ACC112 (cell line): Measurements from ENCODE around the gene CARHSP1.
"Not testable (repeated sequence)": the region's sequence is repeated elsewhere in the genome, so short reads cannot be mapped to it uniquely, and the experiment has no call there.

Source experiments
- H2AFZ ChIP-seq: fragments of 200-600 bp; sonication (generic); one replicate; pipeline ENCODE4 v1.6.0; 2017; ENCODE audit warnings: antibody characterized with exemption, low read length; ENCODE audit not compliant: unreplicated experiment
- H3K27ac ChIP-seq: fragments of 200-600 bp; sonication (generic); 2 replicates; pipeline ENCODE4 v1.5.1; 2014; ENCODE audit warnings: low read depth, mild to moderate bottlenecking, antibody characterized with exemption, low read length, moderate library complexity
- H3K27me3 ChIP-seq: fragments of 200-600 bp; sonication (generic); 2 replicates; pipeline ENCODE4 v1.6.1; 2014; ENCODE audit warnings: mild to moderate bottlenecking, antibody characterized with exemption, low read length, moderate library complexity, mixed read lengths; ENCODE audit not compliant: insufficient read depth
- H3K36me3 ChIP-seq: fragments of 200-600 bp; sonication (generic); 2 replicates; pipeline ENCODE4 v1.6.1; 2016; ENCODE audit warnings: mild to moderate bottlenecking, antibody characterized with exemption, low read length, moderate library complexity, mixed read lengths; ENCODE audit not compliant: insufficient read depth
- H3K4me1 ChIP-seq: fragments of 200-600 bp; sonication (generic); one replicate; pipeline ENCODE4 v1.6.1; 2016; ENCODE audit warnings: low read length, mixed read lengths; ENCODE audit not compliant: insufficient read depth, unreplicated experiment, control insufficient read depth
- H3K4me3 ChIP-seq: fragments of 200-600 bp; sonication (generic); 2 replicates; pipeline ENCODE4 v1.5.1; 2014; ENCODE audit warnings: mild to moderate bottlenecking, low read depth, low read length
- H3K79me2 ChIP-seq: fragments of 200-600 bp; sonication (generic); one replicate; pipeline ENCODE4 v1.6.0; 2016; ENCODE audit warnings: low read length; ENCODE audit not compliant: control insufficient read depth, unreplicated experiment, insufficient read depth

Gene CARHSP1

DNA sequence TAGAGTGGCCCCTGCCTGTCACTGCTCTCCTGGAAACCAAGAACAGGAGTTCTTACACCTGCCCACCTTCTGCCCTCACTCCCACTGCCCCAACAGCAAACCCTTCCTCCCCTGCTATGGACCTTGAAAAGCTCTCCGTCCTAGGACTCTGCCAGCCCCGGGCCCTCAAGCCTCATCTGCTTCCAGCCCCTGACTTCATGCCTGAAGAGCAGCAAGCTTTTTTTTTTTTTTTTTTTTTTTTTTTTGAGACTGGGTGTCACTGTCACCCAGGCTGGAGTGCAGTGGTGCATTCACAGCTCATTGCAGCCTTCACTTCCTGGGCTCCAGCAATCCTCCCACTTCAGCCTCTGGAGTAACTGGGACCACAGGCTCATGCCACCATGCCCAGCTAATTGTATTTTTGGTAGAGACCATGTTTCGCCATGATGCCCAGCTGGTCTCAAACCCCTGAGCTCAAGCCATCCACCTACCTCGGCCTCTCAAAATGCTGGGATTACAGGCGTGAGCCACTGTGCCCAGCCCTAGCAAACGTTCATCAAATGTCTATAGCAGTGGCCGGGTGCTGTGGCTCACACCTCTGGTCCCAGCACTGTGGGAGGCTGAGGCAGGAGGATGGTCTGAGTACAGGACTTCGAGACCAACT is 16.9 kb downstream of the CARHSP1 start:
- Histone ChIP-seq H3K27me3 (no peaks in the 10 kb centered on the region), H2AFZ (no peak overlapping the region), H3K36me3 (peaks cover 19% of the 10 kb centered on the region), H3K27ac (peak overlapping the region; percentile 3; the same call in 1 of the 2 replicates), H3K79me2 (no peaks in the 10 kb centered on the region), H3K4me3 (no peak overlapping the region), H3K4me1 (peaks cover 45% of the 10 kb centered on the region)

DNA sequence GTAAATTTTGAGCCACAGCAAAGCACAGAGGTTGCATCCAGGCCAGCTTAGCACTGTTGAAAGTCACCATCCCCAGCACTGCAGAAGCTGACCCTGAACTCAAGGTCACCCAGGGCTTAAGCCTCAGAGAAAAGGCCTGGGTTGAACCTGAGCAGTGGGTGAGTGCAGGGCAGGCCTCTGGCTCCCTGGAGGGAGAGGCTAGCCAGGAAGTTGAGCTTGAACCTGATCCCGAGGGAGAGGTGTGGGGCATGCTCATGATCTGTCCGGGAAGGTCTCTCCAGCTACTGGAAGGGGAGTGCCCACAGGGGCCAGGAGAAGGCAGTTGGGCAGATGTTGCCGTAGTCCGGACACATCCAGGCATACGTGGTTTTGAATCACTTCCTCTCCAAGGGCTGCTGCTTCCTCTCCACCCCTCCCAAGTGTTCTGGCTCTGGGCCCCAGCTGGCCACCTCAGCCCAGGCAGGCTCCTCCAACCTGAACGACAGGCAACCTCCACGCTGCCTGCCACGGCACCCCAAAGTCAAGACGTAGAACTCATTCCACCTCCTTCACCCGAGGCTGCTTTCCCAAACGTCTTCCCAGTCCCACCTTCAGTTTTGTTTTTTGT is 18.4 kb downstream of the CARHSP1 start:
- Histone ChIP-seq H2AFZ (no peak overlapping the region), H3K4me3 (peak overlapping the region; percentile 40; the same call in 1 of the 2 replicates), H3K79me2 (peaks cover 6% of the 10 kb centered on the region), H3K4me1 (peaks cover 37% of the 10 kb centered on the region), H3K36me3 (peaks cover 25% of the 10 kb centered on the region), H3K27me3 (no peaks in the 10 kb centered on the region), H3K27ac (peak overlapping the region; percentile 78)

DNA sequence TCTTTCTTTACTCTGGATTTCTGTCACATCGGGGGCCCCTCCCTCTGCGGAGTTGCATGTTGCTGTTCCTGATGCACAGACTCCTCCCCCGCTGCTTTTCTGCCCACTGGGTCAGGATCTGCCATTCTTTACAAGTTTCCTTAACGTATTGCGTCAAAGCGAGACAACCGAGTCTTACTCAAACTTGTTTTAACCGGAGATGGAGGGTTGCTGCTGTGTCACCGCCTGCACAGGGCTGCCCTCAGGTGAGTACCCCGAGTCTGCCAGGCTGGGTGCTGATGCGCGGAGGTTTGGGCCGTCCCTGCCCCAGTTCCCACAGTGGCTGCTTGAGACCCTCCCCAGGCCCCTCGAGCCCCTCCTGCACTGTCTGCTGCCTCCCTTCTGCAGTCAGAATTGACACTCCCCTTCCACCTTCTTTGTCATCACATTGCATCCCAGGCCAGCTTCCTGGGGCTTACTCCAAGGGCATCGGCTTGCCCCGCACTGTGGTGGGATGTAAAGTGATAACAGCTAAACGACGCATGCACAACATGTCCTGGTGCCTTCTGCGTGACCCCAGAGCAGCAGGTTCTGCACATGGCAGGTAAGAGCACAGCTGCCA is 19.3 kb downstream of the CARHSP1 start:
- peaks cover 8% of the 10 kb centered on the region for H3K79me2 ChIP-seq
- peak overlapping the region; percentile 78 for H3K27ac ChIP-seq
- H2AFZ ChIP-seq = no peak overlapping the region
- H3K4me1 ChIP-seq = peaks cover 37% of the 10 kb centered on the region
- H3K4me3 ChIP-seq = peak overlapping the region; percentile 40; the same call in 1 of the 2 replicates
- H3K36me3 ChIP-seq = peaks cover 22% of the 10 kb centered on the region
- no peaks in the 10 kb centered on the region for H3K27me3 ChIP-seq

DNA sequence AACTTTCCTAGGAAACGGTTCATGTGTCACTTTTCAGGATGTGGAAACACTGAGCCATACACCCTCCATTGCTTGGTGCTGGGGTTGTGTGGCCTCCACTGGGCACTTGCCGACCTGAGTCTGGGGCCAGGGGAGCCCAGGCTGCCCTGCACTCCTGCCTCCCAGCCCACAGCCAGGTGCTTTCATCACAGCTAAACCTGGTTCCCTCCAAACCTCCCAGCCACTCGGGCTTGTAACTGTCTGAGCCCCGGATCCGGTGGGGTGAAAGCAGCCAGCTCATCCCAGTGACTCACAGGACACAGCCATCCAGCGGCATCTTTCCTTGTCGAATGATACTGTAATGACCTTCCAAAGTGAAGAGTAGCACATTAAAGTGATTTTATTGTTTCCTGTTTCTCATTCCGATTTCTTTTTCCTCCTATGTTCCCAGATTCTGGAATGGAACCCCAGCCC is 19.8 kb downstream of the CARHSP1 start:
- Histone ChIP-seq H3K4me1 (peaks cover 37% of the 10 kb centered on the region), H2AFZ (no peak overlapping the region), H3K4me3 (no peak overlapping the region), H3K27me3 (no peaks in the 10 kb centered on the region), H3K27ac (peak overlapping the region; percentile 78), H3K79me2 (peaks cover 11% of the 10 kb centered on the region), H3K36me3 (peaks cover 22% of the 10 kb centered on the region)

DNA sequence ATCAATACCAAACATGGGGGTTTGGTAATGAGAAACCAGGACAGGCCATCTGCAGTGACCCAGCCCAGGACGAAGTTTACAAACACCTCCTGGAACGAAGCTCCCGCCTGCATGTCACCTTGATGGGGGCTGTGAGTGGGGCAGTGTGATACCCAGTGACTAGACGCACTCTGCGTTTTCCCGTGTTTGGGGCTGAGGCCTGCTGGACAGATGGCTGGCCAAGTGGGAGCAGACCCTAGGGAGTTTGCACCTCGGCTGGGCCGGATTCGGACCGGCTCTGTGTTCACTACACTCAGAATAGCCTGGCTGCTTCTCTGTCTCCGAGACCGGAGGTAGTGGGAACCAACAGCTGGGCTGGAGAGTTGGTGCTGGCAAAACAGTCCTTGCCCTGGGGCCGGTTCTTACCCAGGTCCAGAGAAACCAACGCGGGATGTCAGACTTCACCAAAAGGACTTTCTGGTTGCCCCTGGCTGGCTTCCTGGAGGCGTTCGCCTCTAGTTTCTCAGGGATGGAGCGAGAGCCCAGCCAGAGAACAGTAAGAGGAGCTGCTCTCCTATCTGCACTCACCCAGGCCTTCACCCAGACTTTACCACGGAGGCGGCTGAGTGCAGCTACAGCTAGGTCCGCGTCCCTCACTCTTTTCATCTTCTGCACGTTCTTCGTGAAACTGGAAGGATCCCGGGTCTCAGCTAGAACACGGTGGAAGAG is 20.4 kb downstream of the CARHSP1 start:
- Histone ChIP-seq H3K27ac (peak overlapping the region; percentile 78), H2AFZ (no peak overlapping the region), H3K79me2 (peaks cover 11% of the 10 kb centered on the region), H3K36me3 (peaks cover 22% of the 10 kb centered on the region), H3K27me3 (no peaks in the 10 kb centered on the region), H3K4me3 (no peak overlapping the region), H3K4me1 (peaks cover 37% of the 10 kb centered on the region)

DNA sequence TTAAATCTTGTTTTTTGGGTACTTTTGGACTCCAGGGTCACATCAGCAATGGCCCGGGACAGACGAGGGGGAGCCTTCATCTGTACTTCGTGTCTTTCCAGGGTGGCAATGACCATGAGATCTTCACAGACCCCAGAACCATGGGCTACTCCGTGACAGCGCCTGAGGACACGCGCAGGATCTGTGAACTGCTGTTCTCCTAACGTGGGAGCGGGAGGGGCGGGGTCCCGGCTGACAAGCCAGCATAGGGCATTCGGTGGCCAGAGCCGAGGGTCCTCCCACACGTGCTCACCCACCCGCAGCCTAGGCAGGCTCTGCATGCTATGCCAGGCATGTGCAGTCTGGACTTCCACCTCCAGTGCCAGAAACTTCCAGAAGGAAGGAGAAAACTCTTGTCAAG is 21.2 kb downstream of the CARHSP1 start:
- no peak overlapping the region for H2AFZ ChIP-seq
- H3K27ac ChIP-seq = peak overlapping the region; percentile 26; the same call in 1 of the 2 replicates
- H3K27me3 ChIP-seq = no peaks in the 10 kb centered on the region
- H3K4me3 ChIP-seq = no peak overlapping the region
- peaks cover 22% of the 10 kb centered on the region for H3K36me3 ChIP-seq
- peaks cover 11% of the 10 kb centered on the region for H3K79me2 ChIP-seq
- peaks cover 37% of the 10 kb centered on the region for H3K4me1 ChIP-seq

DNA sequence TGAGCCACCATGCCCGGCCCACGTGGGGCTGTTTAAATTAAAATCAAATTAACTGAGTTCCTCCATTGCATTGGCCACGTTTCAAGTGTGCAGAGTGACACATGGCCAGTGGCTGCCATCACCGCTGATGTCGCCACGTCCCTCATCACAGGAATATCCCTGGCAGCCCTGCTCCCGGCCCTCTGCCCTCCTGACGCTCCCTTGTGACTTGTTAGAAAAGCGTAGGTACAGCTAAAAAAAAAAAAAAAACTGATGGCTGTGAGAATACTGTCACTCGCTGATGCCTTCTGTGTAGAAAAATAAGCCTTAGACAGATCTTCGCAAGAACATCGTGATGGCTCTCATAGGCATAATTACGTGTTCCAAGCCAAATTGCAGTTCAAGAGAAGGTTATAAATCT is 21.7 kb downstream of the CARHSP1 start:
- peaks cover 22% of the 10 kb centered on the region for H3K36me3 ChIP-seq
- no peaks in the 10 kb centered on the region for H3K27me3 ChIP-seq

DNA sequence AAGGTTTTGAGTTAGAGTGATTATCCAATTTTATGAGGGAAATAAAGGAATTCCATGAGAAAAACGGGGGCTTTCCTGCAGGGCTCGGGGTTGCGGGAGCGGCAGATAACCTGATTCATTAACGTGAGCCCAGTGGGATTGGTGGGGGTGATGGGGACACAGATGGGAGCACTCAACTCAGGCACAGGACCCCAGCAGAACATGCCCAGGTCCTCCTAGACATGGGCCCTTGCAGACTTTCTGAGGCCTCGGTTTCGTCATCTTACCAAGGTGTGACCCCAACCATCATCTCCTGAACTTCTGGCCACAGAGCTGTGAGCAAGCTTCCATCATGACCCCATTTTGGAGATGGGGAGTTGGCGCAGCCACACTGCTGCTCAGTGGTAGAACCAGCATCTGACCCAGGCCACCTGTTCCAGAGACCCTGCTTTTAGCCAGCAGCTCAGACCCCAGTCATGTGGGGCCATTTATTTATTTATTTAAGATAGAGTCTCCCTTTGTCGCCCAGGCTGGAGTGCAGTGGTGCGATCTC is 22.3 kb downstream of the CARHSP1 start:
- no peak overlapping the region for H3K27ac ChIP-seq
- H3K36me3 ChIP-seq = peaks cover 22% of the 10 kb centered on the region
- H3K4me1 ChIP-seq = peaks cover 35% of the 10 kb centered on the region
- peaks cover 11% of the 10 kb centered on the region for H3K79me2 ChIP-seq
- no peaks in the 10 kb centered on the region for H3K27me3 ChIP-seq
- H2AFZ ChIP-seq = no peak overlapping the region
- no peak overlapping the region for H3K4me3 ChIP-seq

More for the DNA sequence above, 21.7 kb downstream of the CARHSP1 start:
- Histone ChIP-seq H3K27ac (peak overlapping the region; percentile 26; the same call in 1 of the 2 replicates), H3K79me2 (peaks cover 11% of the 10 kb centered on the region), H3K4me1 (peaks cover 37% of the 10 kb centered on the region), H2AFZ (no peak overlapping the region), H3K4me3 (no peak overlapping the region)

DNA sequence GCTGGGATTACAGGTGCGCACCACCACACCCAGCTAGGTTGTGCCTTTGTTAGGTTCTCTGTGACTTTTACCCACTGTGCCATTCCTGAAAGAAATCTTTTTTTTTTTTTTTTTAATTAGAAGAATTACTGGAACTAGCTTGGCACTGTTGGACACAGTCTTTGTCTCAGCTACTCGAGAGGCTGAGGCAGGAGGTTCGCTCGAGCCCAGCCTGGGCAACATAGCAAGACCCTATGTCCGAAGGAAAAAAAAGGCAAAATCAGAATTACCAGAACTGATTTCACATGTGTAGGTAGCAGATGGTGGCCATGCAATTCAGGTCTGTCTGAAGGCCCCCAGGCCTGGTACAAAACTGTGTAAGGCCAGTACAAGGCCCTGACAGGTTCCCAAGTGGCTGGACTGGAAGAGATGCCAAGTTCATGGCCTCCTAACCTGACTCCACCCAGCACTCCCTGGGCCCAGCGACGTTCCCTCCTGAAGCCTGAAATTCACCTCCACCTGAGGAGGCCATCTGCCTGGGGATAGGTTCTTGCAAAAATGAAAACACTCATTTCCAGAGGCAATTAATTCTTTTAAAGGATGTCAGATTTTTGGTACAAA is 23.0 kb downstream of the CARHSP1 start:
- Histone ChIP-seq H3K4me1 (peaks cover 28% of the 10 kb centered on the region), H3K36me3 (peaks cover 22% of the 10 kb centered on the region), H2AFZ (no peak overlapping the region), H3K27ac (no peak overlapping the region), H3K27me3 (no peaks in the 10 kb centered on the region), H3K79me2 (peaks cover 11% of the 10 kb centered on the region), H3K4me3 (no peak overlapping the region)

DNA sequence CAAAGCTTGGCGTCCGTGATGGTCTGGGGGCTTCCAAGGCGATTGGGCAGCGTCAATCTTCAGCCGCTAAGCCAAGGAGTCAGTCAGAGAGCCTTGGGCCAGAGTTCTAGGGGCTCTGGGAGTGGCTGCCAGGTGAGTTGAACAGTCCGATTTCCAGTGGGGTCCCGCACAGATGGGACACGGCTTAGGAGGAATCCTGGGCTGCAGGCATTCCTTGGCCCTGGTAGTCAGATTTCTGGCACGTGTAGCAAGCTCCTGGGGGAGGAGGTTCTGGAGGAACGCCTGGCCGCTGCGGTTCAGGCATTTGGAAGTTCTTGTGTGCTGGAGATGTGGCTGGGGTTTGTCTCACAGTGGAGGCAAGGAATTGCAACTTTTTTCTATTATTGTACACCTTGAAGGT is 25.5 kb downstream of the CARHSP1 start:
- Histone ChIP-seq H3K36me3 (peaks cover 15% of the 10 kb centered on the region; the same call in 1 of the 2 replicates), H3K79me2 (peaks cover 14% of the 10 kb centered on the region)
- H3K4me1 ChIP-seq, H3K27me3 ChIP-seq, H3K4me3 ChIP-seq, H3K27ac ChIP-seq, H2AFZ ChIP-seq: not testable (repeated sequence)
